ENCODE data around the gene SLC5A1. TPM values are rescaled to one million over a fixed set of nuclear protein-coding genes. Genes with fewer than 3 reads are reported as not detected.

The SLC5A1 gene
- total and polyA plus RNA-seq, 2 of the 8 experiments (the other 6 are each of a cell fraction or from before 2014, with no cell fraction given) = 0.06 TPM; not detected in 1

- Histone ChIP-seq H3K4ac (replicated peaks; ENCODE audit: insufficient read length, low read depth, low read length) (no peak overlapping the region), H2BK15ac (ENCODE audit: low read length) (no peak overlapping the region), H3K56ac (replicated peaks; ENCODE audit: insufficient read length, low read depth, low read length) (no peak overlapping the region), H4K20me1 (replicated peaks in 1 of 2; ENCODE audit: control insufficient read depth in 1 of 2, insufficient read depth in 2 of 2, low read length in 2 of 2) (no peaks in the 10 kb centered on the region), H2BK12ac (ENCODE audit: low read depth, low read length) (no peak overlapping the region), H3K79me2 (ENCODE audit: control insufficient read depth in 1 of 2, insufficient read depth in 2 of 2, low read length in 2 of 2) (no peaks in the 10 kb centered on the region), H2BK20ac (ENCODE audit: low read length) (no peak overlapping the region), H3K4me2 (ENCODE audit: insufficient read depth in 1 of 2, low read depth in 2 of 2, low read length in 2 of 2) (no peak overlapping the region), H3K14ac (ENCODE audit: insufficient read length) (no peak overlapping the region), H3K27me3 (replicated peaks in 1 of 4; ENCODE audit: control insufficient read depth in 3 of 4, extremely low read depth in 1 of 4, insufficient read depth in 3 of 4, low read length in 3 of 4) (no peaks in the 10 kb centered on the region), H2AK5ac (ENCODE audit: low read depth, low read length) (no peak overlapping the region), H4K8ac (ENCODE audit: extremely low read depth, insufficient read depth, low read length) (no peak overlapping the region), H3K36me3 (ENCODE audit: control insufficient read depth in 2 of 4, insufficient read depth in 4 of 4, low read length in 3 of 4) (no peaks in the 10 kb centered on the region), H3K9ac (replicated peaks in 1 of 4; ENCODE audit: extremely low read depth in 1 of 4, low read depth in 3 of 4, low read length in 3 of 4) (no peak overlapping the region), H3K79me1 (ENCODE audit: low read depth, low read length) (no peaks in the 10 kb centered on the region), H3K18ac (ENCODE audit: extremely low read depth, low read length) (no peak overlapping the region), H2BK120ac (replicated peaks; ENCODE audit: low read depth, low read length) (no peak overlapping the region), H3K23me2 (ENCODE audit: low read depth, low read length) (no peaks in the 10 kb centered on the region), H3K4me1 (replicated peaks in 1 of 4; ENCODE audit: control insufficient read depth in 3 of 4, insufficient read depth in 4 of 4, low read length in 3 of 4) (no peaks in the 10 kb centered on the region), H4K91ac (replicated peaks; ENCODE audit: insufficient read length, low read length) (no peak overlapping the region), H3K4me3 (ENCODE audit: extremely low read depth in 1 of 4, insufficient read depth in 2 of 4, low read depth in 3 of 4, low read length in 4 of 4) (no peak overlapping the region), H2BK5ac (ENCODE audit: low read depth, low read length) (no peak overlapping the region), H2AFZ (ENCODE audit: low read length) (no peak overlapping the region), H4K5ac (ENCODE audit: insufficient read length, low read depth, low read length) (no peak overlapping the region), H3K27ac (ENCODE audit: low read depth, low read length) (no peak overlapping the region), H3K23ac (ENCODE audit: insufficient read length) (no peak overlapping the region), H3K9me3 (ENCODE audit: insufficient read depth in 2 of 2, low read depth in 1 of 2, low read length in 1 of 2) (no peaks in the 10 kb centered on the region)
- ChIA-PET CTCF (ENCODE audit: partially characterized antibody) (interaction anchor here (0.7 to 1.2 kb wide), 4 partner anchors 9 to 54 kb away, joined by 3 to 6 read pairs (median 4); partner anchors contain the start of gene SLC5A1), POLR2A (ENCODE audit: partially characterized antibody) (no interaction called here)
- WGBS, 2 experiments (ENCODE audit: extremely low coverage in 1 of 2, insufficient coverage in 1 of 2, insufficient read length in 1 of 2, insufficient replicate concordance in 2 of 2, low coverage in 1 of 2, low lambda C conversion rate in 2 of 2, missing lambda C conversion rate in 1 of 2) = 95% methylated on average over 5 of the region's 5 CpGs; no CpG with 5 or more reads in 1 of the 2 experiments
- FAIRE-seq = no peak
- DNase-seq (ENCODE audit: low read depth in 1 of 2, low spot score in 2 of 2) = no peak
- TF ChIP-seq TCF12 (IDR thresholded peaks at IDR 0.05; ENCODE audit: low read depth, low read length) (no peak), SIRT6 (IDR thresholded peaks at IDR 0.05; ENCODE audit: low read length) (no peak), RBBP5 (IDR thresholded peaks at IDR 0.05; ENCODE audit: borderline replicate concordance, low read depth, low read length) (no peak), ASH2L (IDR thresholded peaks at IDR 0.05; ENCODE audit: low read length) (no peak), RXRA (IDR thresholded peaks at IDR 0.05; ENCODE audit: insufficient read depth, low read depth, low read length) (no peak), SUZ12 (IDR thresholded peaks at IDR 0.05; ENCODE audit: low read length) (no peak), NANOG (IDR thresholded peaks at IDR 0.05; ENCODE audit: insufficient read depth, low read depth, low read length, poor library complexity, severe bottlenecking) (no peak), ZNF274 (IDR thresholded peaks at IDR 0.05; ENCODE audit: borderline replicate concordance, extremely low read depth, low read length) (no peak), KDM5A (IDR thresholded peaks at IDR 0.05; ENCODE audit: low read length) (no peak), POLR2AphosphoS5 (IDR thresholded peaks at IDR 0.05; ENCODE audit: low read depth, low read length) (no peak)
Observed at GRCh38 chr22:32031466-32031865, 11.6 kb upstream of the SLC5A1 start.

Measured in H1 (cell line).